ENCODE data around the gene GABRR3.

The GABRR3 gene

GRCh38 chr3:98038876-98039275 is 3.8 kb upstream of the GABRR3 start:
- peak overlapping the region; percentile 76 for H3K4me3 ChIP-seq (ENCODE audit: low read length)
- H3K27ac ChIP-seq (ENCODE audit: low read depth, low read length): no peak overlapping the region
- no peak overlapping the region for H3K9ac ChIP-seq (ENCODE audit: low read depth, low read length)
- no peaks in the 10 kb centered on the region for H3K9me3 ChIP-seq (ENCODE audit: insufficient read depth, low read depth, low read length)
- H3K27me3 ChIP-seq (ENCODE audit: insufficient read depth, low read length): no peaks in the 10 kb centered on the region
- no peaks in the 10 kb centered on the region for H3K36me3 ChIP-seq (ENCODE audit: insufficient read depth, low read length)
- peaks cover 5% of the 10 kb centered on the region; the same call in 1 of the 2 replicates for H3K4me1 ChIP-seq (ENCODE audit: insufficient read depth, low read length)
- 90% methylated on average over 3 of the region's 3 CpGs for WGBS

DNA sequence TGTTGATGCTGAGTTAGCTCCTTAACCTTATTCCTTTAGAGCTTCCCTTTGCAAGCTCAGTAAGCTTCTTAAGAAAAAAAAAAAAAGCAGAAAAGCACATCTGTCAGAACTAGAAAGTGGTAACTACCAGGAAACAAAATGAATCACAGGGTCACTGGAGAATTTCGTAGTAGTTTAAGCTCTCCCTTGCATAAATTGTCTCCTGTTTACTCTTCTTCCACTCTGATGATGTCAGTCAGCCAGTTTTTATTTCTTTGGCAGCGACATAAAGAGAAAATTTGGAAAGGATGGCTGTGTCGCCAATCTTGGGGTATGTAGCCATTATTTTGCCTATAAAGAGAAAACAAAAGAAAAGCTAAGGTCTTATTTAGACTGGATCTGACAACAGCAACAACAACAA is 3.2 kb upstream of the GABRR3 start:
- Histone ChIP-seq H3K4me1 (ENCODE audit: insufficient read depth, low read length) (peaks cover 5% of the 10 kb centered on the region; the same call in 1 of the 2 replicates), H3K27me3 (ENCODE audit: insufficient read depth, low read length) (no peaks in the 10 kb centered on the region), H3K36me3 (ENCODE audit: insufficient read depth, low read length) (no peaks in the 10 kb centered on the region), H3K27ac (ENCODE audit: low read depth, low read length) (no peak overlapping the region), H3K9ac (ENCODE audit: low read depth, low read length) (no peak overlapping the region), H3K9me3 (ENCODE audit: insufficient read depth, low read depth, low read length) (no peaks in the 10 kb centered on the region), H3K4me3 (ENCODE audit: low read length) (no peak overlapping the region)
- WGBS: 94% methylated on average over 3 of the region's 3 CpGs

- WGBS: 95% methylated on average over 2 of the region's 2 CpGs
- H3K27ac ChIP-seq (ENCODE audit: low read depth, low read length): no peak overlapping the region
- no peak overlapping the region for H3K4me3 ChIP-seq (ENCODE audit: low read length)
- H3K9me3 ChIP-seq (ENCODE audit: insufficient read depth, low read depth, low read length): no peaks in the 10 kb centered on the region
- H3K4me1 ChIP-seq (ENCODE audit: insufficient read depth, low read length): peaks cover 13% of the 10 kb centered on the region
- H3K27me3 ChIP-seq (ENCODE audit: insufficient read depth, low read length): no peaks in the 10 kb centered on the region
- H3K9ac ChIP-seq (ENCODE audit: low read depth, low read length): no peak overlapping the region
- no peaks in the 10 kb centered on the region for H3K36me3 ChIP-seq (ENCODE audit: insufficient read depth, low read length)
These were observed 629 bp downstream of the GABRR3 start for GRCh38 chr3:98034486-98034885.

- Histone ChIP-seq H3K4me3 (ENCODE audit: low read length) (no peak overlapping the region), H3K27me3 (ENCODE audit: insufficient read depth, low read length) (no peaks in the 10 kb centered on the region), H3K4me1 (ENCODE audit: insufficient read depth, low read length) (peaks cover 13% of the 10 kb centered on the region), H3K9ac (ENCODE audit: low read depth, low read length) (no peak overlapping the region), H3K9me3 (ENCODE audit: insufficient read depth, low read depth, low read length) (no peaks in the 10 kb centered on the region), H3K27ac (ENCODE audit: low read depth, low read length) (no peak overlapping the region), H3K36me3 (ENCODE audit: insufficient read depth, low read length) (no peaks in the 10 kb centered on the region)
- no CpG with 5 or more reads among the region's 2 CpGs for WGBS
These were observed 1.1 kb downstream of the GABRR3 start for GRCh38 chr3:98034036-98034435.

DNA sequence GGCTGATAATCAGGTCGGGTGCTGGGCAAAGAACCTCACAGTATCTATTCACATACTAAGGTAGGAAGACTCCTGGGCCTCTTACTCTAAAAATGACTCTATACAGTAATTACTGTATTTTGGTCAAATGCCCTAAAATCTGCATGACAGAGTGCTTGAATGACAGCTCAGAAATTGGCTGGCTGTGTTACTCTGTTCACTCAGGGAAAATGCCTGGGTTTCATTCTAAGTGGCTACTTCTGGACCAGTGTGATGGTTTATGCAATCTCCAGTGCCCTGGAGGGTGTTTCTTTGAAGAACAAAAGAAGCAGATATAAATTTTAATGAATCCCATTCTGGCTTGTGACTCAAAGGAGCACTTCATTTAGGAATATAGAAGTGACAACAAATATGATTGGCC is 2.2 kb downstream of the GABRR3 start:
- H3K4me1 ChIP-seq (ENCODE audit: insufficient read depth, low read length): peaks cover 13% of the 10 kb centered on the region
- no peaks in the 10 kb centered on the region for H3K9me3 ChIP-seq (ENCODE audit: insufficient read depth, low read depth, low read length)
- no CpG with 5 or more reads among the region's 1 CpG for WGBS
- H3K36me3 ChIP-seq (ENCODE audit: insufficient read depth, low read length): no peaks in the 10 kb centered on the region
- H3K27me3 ChIP-seq (ENCODE audit: insufficient read depth, low read length): no peaks in the 10 kb centered on the region
- no peak overlapping the region for H3K27ac ChIP-seq (ENCODE audit: low read depth, low read length)
- no peak overlapping the region for H3K9ac ChIP-seq (ENCODE audit: low read depth, low read length)
- no peak overlapping the region for H3K4me3 ChIP-seq (ENCODE audit: low read length)

GRCh38 chr3:98032265-98032664 is 2.9 kb downstream of the GABRR3 start:
- Histone ChIP-seq H3K9me3 (ENCODE audit: insufficient read depth, low read depth, low read length) (no peaks in the 10 kb centered on the region), H3K36me3 (ENCODE audit: insufficient read depth, low read length) (no peaks in the 10 kb centered on the region), H3K27me3 (ENCODE audit: insufficient read depth, low read length) (no peaks in the 10 kb centered on the region), H3K4me3 (ENCODE audit: low read length) (no peak overlapping the region), H3K27ac (ENCODE audit: low read depth, low read length) (no peak overlapping the region), H3K4me1 (ENCODE audit: insufficient read depth, low read length) (peaks cover 13% of the 10 kb centered on the region), H3K9ac (ENCODE audit: low read depth, low read length) (no peak overlapping the region)
- WGBS: 43% methylated on average over 1 of the region's 1 CpG

- Histone ChIP-seq H3K27me3 (ENCODE audit: insufficient read depth, low read length) (no peaks in the 10 kb centered on the region), H3K27ac (ENCODE audit: low read depth, low read length) (no peak overlapping the region), H3K9me3 (ENCODE audit: insufficient read depth, low read depth, low read length) (no peaks in the 10 kb centered on the region), H3K4me3 (ENCODE audit: low read length) (no peak overlapping the region), H3K9ac (ENCODE audit: low read depth, low read length) (no peak overlapping the region), H3K4me1 (ENCODE audit: insufficient read depth, low read length) (peaks cover 8% of the 10 kb centered on the region; the same call in 1 of the 2 replicates), H3K36me3 (ENCODE audit: insufficient read depth, low read length) (no peaks in the 10 kb centered on the region)
- 92% methylated on average over 1 of the region's 2 CpGs for WGBS
These were observed 6.0 kb downstream of the GABRR3 start for GRCh38 chr3:98029083-98029482.

DNA sequence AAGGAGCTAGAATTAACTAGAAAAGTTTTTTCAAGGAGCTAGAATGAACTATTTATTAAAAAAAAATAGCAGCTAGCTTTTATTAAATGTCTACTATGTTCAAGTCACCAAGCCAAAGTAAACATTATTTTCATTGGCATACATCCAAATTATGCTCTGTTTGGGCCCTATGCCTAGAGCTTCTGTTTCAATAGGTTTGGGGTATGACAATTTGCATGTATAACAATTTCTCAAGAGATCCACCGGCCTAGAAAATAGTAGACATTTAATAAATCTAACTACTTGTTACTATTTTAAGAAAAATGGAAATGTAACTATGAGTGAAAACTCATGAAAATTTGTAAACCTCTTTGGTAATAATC is 8.0 kb downstream of the GABRR3 start:
- H3K9ac ChIP-seq (ENCODE audit: low read depth, low read length): no peak overlapping the region
- no peak overlapping the region for H3K4me3 ChIP-seq (ENCODE audit: low read length)
- WGBS: no CpG with 5 or more reads among the region's 1 CpG
- no peaks in the 10 kb centered on the region for H3K36me3 ChIP-seq (ENCODE audit: insufficient read depth, low read length)
- no peaks in the 10 kb centered on the region for H3K27me3 ChIP-seq (ENCODE audit: insufficient read depth, low read length)
- no peak overlapping the region for H3K27ac ChIP-seq (ENCODE audit: low read depth, low read length)
- no peaks in the 10 kb centered on the region for H3K9me3 ChIP-seq (ENCODE audit: insufficient read depth, low read depth, low read length)
- no peaks in the 10 kb centered on the region for H3K4me1 ChIP-seq (ENCODE audit: insufficient read depth, low read length)

DNA sequence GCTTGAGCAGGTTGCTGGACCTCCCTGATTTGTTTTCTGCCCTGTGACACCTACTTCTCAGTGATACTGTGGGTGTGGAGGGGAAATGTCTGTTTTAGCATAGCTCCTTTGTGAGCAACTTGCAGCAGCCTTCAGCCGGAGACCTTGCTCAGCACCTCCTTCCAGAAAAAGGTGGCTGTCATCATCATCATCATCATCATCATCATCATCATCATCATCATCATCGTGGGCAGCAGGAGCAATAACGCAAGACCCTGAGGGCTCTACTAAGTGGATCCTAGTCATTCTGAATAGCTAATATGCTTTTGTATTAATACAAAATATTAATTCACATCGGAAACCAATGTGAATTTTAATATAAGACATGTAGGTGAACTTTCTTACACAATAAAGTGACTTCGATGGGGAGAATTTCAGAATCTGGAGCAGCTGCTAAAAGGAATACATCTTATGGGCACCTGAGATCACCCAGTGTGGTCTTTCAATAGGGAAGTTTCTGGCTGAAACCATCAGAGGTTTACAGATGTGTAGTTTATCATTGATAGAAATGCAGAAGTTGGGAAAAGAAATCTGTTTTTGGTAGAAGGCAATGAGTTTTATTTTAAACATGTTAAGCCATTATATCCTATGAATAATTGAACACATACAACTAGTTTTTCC is 8.6 kb downstream of the GABRR3 start:
- Histone ChIP-seq H3K9ac (ENCODE audit: low read depth, low read length) (no peak overlapping the region), H3K4me1 (ENCODE audit: insufficient read depth, low read length) (no peaks in the 10 kb centered on the region), H3K9me3 (ENCODE audit: insufficient read depth, low read depth, low read length) (no peaks in the 10 kb centered on the region), H3K27me3 (ENCODE audit: insufficient read depth, low read length) (no peaks in the 10 kb centered on the region), H3K27ac (ENCODE audit: low read depth, low read length) (no peak overlapping the region), H3K4me3 (ENCODE audit: low read length) (no peak overlapping the region), H3K36me3 (ENCODE audit: insufficient read depth, low read length) (no peaks in the 10 kb centered on the region)
- 82% methylated on average over 4 of the region's 5 CpGs for WGBS

- H3K9ac ChIP-seq (ENCODE audit: low read depth, low read length): no peak overlapping the region
- H3K4me3 ChIP-seq (ENCODE audit: low read length): no peak overlapping the region
- H3K27me3 ChIP-seq (ENCODE audit: insufficient read depth, low read length): no peaks in the 10 kb centered on the region
- H3K9me3 ChIP-seq (ENCODE audit: insufficient read depth, low read depth, low read length): no peaks in the 10 kb centered on the region
- H3K4me1 ChIP-seq (ENCODE audit: insufficient read depth, low read length): no peaks in the 10 kb centered on the region
- 95% methylated on average over 4 of the region's 4 CpGs for WGBS
- H3K27ac ChIP-seq (ENCODE audit: low read depth, low read length): no peak overlapping the region
- no peaks in the 10 kb centered on the region for H3K36me3 ChIP-seq (ENCODE audit: insufficient read depth, low read length)
These were observed 9.6 kb downstream of the GABRR3 start for GRCh38 chr3:98025392-98025945.

- Histone ChIP-seq H3K36me3 (ENCODE audit: insufficient read depth, low read length) (no peaks in the 10 kb centered on the region), H3K27me3 (ENCODE audit: insufficient read depth, low read length) (no peaks in the 10 kb centered on the region), H3K4me1 (ENCODE audit: insufficient read depth, low read length) (no peaks in the 10 kb centered on the region), H3K4me3 (ENCODE audit: low read length) (no peak overlapping the region), H3K9me3 (ENCODE audit: insufficient read depth, low read depth, low read length) (no peaks in the 10 kb centered on the region), H3K9ac (ENCODE audit: low read depth, low read length) (no peak overlapping the region), H3K27ac (ENCODE audit: low read depth, low read length) (no peak overlapping the region)
- WGBS: 37% methylated on average over 13 of the region's 13 CpGs
These were observed 11.9 kb downstream of the GABRR3 start for GRCh38 chr3:98022978-98023820.
